ENCODE data around the gene HOXB3.

HOXB3 gene

DNA sequence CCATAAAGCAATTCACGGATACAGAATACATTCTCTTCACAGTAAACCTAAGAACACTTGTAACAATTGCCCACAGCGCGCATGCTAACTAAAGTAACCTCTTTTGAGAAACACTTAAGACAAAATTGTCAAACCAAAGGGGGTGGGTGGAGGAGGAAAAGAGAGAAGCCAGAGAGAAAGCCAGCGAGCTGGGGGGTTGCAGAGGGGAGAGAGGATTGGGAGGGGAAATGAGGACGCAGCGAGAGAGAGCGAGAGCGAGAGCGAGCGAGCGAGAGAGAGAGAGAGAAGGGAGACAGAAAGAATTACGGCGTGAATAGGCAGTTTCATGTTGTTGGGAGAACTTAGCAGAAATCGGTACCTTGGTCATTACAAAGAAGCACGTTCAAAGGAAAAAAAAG is 22.4 kb upstream of the HOXB3 start:
- no peak for DNase-seq (ENCODE audit: low spot score)

DNA sequence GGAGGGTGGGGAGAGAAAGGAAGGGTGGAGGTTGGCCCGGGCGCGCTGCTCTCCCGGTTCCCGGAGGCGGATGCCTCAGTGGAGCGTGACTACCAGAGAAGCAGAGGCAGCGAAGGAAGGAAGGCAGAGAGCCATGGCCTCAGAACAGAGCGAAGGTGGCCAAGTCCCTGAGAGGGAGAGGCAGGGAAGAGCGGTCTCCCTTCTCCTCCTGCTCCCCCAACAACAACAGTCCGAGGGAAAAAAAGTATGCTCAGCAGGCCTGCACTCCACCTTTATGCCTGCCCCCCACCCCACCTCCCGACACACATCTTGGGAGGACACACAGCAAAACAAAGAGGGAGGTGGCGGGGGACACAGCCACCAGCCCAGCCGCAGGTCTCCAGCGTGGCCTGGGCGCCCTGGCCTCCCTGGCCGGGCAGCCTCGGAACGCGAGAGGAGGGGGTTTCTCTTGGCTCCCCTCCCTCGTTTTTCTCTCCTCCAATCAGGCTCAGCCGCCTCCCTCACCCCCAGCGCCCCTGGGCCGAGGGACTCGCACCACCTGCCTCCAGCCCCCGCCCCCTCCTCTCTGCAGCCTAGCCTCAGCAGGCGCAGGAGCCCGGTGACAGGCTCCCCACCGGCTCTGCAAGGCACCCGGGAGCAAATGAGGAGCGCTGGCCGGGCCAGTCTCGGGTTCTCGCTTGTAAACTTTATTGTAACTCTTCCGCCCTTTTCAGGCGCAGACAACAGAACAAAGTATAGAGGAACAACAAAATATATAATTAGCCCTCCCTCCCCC is 21.8 kb upstream of the HOXB3 start:
- no peak for DNase-seq (ENCODE audit: low spot score)

DNA sequence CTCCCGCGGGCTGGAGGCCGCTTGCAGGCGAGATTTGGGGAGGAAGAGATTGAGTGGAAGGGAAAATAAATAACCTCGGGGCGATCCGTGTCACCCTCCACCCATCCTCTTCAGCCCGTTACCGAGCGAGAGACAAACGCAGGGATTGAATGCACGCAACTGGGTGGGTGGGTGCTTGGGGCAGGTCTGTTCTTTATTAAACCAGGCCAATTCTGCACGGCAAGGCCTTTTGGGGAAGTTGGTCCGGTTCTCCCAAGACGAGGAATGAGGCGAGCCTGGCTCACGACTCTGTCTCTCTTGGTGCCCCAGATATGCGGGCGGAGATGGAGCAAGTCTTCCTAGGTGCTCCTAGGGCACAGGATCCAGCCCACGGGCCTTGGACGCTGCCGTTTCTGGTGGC is 21.2 kb upstream of the HOXB3 start:
- DNase-seq (ENCODE audit: low spot score): no peak

DNA sequence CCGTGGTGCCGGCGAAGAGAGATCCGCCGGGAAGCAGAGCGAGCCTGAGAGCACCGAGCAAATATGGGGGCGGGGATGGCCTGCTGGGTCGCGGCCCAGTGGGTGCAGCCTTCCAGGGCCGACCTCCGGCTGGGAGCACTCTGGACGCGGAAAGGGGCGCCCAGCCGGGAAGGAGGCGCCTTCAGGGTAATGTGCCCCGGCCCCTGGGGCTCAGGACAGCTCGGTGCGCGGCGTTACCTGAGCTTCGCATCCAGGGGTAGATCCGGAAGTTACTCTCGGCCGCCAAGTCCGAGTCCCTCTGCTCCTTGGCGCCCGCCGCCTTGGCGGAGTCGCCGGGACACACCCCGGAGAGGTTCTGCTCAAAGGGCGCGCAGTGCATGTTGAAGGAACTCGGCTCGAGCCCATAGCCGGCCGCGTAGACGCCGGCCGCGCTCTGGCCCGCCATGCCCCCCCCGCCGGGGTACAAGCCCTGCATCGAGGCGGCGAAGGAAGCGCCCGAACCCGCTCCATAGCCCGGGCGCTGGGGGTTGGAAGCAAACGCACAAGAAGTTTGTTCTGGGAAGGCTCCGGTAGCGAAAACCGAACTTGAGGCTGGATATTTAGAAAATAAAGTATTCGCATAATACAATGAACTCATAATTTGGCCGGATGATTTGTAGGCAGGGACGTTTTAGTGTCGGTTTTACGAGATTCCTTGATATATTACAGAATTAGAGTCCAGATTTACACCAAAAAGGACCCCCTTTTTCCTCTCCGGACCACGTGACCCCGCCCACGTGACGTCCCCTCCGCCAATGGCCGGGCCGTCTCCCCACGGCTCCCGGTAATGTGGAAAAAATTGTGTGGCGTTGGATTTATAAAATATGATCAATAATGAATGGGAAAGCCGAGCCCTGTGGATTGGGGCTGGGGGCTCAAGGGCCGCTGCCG is 20.5 kb upstream of the HOXB3 start, which contains the start of gene HOXB7:
Gene HOXB7 (minus strand): TSS at position 736 of the 930 bp plus-strand sequence. CDS start 99 bp downstream, at position 637.
- peak; percentile 94 for DNase-seq (ENCODE audit: low spot score)

DNA sequence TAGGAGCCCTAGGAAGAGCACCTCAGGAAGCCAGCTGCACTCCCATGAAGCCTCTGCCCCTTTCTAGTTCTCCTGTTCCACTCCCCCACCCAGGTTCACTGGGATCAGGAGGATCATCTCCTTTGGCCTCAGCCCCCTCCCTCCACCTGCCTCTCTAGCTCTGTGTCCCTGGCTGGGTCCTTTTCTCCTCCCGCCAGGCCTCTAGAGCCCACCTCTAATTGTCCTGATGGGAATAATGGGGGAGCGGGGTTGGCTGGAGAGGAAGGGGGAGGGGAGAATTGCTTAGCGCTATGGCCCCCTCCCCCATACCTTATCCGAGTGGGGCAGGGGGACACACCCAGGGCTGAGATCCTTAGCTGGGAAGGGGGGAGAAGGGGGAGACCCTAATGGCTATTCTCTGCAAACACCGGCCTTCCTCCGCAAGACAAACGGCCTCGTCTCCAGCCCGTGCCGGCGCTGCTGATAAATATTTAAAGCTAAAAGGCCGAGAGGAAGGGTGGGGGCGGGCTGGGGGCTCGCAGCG is 19.8 kb upstream of the HOXB3 start:
- DNase-seq (ENCODE audit: low spot score): no peak

DNA sequence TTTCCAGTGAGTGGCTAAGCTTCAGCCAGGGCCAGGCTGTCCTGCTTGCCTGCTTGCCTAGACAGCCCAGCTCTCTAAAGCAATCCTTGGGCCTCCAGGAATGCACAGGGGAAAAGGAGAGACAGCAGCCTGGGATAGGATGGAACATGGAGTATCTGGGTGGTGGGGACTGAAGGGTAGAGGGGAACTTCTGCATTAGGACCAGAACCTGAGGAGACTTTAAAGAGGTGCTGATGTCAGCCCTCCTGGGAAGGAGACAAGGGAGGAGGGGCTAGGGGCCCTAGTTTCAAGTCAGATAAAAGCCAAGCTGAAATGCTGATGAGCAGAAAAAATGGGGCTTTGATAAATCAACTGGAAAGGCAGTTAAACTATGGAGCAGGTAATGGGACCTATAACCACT is 19.0 kb upstream of the HOXB3 start:
- no peak for DNase-seq (ENCODE audit: low spot score)

DNA sequence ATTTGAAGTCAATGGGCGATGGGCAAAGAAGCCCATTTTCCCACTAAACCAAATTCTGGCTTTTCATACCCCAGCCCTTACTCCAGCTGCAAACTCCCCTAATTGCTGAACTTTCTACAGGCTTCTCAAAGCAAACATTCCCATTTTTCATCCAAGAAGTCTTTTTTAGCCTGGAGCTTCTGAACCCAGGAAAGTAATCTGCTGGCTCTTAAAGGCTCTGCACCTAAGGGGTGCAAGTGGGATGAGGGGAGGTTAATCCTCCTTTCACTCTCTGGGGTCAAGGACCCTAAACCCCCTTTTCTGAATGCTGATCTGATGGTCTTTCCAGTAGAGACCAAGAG is 18.4 kb upstream of the HOXB3 start:
- DNase-seq (ENCODE audit: low spot score): no peak

DNA sequence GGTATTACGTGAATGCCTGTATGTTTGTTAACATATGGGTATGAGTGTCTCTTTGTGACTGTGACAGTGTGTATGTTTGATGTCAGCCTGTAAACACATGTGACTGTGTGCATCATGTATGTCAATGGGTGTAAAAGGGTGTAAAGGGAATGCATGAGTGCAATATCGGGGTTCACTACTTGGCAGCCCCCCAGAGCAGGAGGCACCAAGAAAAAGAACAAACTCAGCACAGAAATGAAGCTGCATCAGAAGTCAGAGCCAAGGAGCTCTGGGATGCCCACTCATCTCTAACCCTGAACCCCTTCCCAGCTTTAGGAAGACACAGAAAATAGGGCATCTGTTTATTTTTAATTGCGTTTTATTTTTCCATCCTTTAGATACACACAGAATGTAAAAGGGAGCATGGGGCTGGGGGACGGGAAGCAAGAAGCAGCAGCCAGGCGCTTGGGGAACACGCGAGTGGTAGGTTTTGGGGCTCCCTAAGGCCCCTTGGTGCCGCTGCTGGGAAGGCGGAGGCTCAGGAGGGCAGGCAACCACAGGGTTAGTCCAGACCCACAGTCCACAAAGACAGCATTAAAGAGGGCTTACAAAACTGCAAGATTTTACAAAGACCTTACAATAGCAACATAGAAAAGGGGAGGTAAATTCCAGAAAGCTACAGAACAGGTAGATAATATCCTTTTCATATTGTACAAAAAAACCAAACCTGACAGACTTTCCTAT is 17.0 kb upstream of the HOXB3 start:
- no peak for DNase-seq (ENCODE audit: low spot score)

DNA sequence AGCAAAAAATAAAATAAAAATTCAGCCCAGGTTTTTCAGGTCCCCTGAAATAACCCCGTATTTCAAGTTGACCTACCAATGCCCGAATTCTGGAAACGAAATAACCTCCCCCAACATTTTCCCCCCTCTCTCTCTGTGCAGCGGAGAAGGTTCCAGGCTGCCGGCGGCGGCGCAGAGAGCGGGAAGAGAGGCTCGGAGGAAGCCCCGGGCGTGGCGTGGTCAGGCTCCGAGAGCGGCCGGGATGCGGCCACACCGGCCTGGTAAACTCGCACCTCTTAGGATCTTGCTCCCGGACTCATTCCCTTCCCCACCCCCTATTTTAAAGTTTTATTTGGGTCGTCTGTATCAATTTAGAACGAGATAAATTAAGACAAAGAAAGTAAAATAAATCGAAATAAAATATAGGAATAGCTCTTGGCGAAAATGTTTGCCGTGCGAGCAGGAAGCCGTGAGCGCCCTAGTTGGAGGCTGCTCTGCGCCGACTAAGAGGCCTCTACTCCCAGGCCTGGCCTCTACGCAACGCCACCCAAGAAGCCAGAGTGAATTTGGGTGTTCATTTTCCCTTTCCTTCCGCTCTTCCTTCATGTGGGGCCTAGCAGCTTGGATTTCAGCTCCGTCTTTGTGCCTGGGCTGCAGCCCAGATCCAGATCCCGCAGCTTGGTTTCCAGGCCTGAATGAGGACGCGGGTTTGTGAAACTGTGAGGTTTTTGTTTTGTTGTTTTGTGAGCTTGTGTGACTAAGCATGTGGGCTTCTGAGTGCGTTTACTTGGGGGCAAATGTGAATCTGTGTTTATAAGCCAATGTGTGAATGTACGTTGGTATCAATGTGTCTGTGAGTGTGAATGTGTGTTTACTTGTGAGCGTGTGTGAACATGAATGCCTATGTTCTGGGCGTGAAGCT is 16.2 kb upstream of the HOXB3 start:
- no peak for DNase-seq (ENCODE audit: low spot score)

DNA sequence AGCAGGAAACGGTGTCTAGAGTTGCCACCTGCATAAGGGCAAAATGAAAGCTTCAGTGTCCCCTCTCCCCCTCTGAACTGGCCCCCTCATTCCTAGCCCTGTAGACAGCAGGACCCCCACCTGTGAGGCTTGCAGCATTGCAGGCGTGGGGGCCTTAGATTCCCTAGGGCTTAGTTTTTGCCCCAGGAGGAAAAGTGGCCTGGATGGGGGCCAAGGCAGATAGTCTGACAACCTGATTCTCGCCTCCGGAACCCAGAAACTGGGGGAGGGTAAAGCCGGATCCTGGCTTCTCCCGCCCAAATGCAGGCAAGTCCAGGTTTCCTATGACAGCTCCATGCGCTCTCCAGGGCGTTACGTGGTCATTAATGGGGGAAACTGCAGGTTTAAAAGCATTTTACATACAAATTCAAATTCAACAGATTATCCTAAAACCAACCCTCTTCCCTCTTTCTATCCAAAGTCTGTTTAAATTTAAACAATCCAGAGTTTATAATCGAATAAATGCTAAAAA is 15.4 kb upstream of the HOXB3 start:
- DNase-seq (ENCODE audit: low spot score): no peak

DNA sequence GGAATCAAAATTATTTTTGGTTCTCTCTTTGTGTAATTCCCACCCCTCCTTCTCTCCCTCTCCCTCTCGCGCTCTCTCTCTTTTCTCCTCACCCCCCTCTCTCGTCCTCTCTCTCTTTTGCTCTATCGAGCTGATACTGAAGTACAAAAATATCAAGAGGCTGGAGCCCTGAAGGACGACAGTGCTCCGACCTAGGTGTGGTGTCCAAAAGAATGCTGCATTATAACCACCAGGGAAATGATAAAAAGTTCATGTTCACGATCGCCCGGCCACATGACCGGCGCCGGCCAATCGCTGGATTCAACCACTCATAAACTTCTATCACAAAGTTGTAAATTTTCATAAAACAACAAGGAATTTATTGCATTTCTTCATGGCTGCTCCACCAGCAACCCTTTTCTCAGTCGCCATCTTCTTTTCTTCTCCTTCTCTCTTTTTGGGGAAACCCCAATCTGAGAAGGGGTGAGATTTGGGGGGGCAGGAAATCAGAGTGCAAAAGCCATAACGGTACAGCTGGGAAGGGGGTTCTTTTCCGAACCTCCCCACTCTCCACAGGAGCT is 14.8 kb upstream of the HOXB3 start, which contains the start of gene HOXB6:
Gene HOXB6 (minus strand): TSS at position 217 of the 560 bp plus-strand sequence. CDS start 6,836 bp downstream, outside the sequence.
- DNase-seq (ENCODE audit: low spot score): no peak

DNA sequence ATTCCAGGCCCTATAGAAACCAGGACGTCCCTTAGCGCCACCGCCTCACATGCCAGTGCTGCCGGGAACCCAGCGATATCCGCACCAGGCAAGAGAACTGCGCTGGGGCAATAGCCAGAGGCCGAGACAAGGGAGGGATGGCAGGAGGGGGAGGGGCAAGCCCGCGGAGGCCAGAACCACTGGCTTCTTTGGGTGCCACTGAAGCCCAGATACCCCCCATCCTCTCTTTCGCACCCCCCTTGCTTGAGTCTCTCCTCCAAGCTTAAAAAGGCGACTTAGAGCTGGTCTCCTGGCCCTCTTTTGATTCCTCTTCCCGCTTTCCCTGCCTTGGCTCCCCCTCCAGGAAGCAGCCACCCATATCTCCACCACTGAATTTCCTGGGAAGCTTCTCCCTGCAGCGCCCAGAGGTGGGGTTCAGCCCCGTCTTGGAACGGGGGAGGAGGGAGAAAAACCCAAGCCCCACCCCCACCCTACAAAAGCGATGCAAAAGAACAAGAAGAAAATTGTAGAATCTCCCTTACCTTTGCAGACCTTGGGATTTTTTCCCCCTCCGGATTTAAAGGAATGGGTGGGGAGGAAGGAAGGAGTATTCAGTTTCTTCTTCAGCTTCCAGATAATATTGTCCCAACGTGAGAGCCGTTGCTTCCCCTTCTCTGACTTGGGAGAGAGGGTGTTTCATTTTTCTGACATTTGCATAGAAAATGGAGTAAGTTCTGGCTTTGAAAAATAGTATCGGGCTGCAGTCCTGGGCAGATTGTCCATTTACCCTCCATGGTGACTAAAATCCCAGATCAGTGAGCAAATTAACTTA is 14.1 kb upstream of the HOXB3 start:
- DNase-seq (ENCODE audit: low spot score): no peak

DNA sequence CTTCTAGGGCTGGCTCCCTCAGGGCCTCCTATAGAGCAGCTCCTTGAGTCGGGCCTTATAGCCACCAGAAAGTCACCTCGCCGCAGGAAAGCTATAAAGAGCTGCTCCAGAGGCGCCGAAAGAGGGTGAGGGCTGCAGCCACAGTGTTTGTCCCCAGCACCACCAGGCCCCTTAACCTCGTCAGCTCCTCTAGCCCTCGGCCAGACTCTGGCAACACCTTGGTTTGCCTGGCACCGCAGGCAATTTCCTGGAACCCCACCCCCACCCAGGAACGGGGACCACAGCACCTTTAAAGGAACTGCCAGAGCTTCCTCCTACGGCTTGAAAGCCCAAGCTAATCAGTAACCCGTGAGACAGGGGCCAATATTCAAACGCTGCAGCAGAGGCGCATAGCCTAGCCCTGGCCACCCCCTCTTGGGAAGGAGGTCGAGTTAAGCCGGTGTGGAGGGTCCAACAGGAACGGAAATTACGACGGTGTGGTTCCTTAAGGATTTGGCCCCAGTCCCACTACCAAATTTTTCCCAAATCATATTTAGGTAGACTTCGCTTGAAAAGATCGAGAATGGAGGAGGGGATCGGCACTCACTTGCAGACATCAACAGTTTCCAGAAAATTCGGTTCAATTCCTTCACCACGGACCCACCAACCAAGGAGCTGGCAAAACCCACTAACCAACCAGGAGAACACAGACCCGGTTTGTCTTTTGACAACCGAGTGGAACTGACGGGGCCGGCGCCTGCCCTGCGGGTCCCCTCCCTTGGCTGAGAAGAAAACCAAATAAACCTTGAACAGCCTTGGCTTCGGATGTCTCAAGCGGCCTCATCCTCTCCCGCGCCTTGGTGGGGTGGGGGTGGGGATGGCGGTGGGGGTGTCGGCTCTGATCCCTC is 11.7 kb upstream of the HOXB3 start:
- no peak for DNase-seq (ENCODE audit: low spot score)

DNA sequence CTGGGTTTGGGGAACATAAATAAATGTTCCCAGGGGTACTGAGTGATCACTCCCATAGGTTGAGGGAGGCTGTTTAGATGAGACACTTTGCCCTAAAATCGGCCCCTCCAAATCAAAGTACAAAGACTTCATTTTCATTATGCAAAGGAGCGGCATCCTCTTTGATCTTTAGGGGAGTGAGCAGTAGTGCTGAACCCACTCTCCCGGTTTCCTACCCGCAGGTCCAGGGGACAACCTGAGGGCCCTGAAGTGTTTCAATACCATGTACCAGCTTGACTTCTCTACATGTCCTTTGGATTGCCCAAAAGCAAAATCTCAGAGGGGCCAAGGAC is 11.1 kb upstream of the HOXB3 start:
- DNase-seq (ENCODE audit: low spot score): no peak

DNA sequence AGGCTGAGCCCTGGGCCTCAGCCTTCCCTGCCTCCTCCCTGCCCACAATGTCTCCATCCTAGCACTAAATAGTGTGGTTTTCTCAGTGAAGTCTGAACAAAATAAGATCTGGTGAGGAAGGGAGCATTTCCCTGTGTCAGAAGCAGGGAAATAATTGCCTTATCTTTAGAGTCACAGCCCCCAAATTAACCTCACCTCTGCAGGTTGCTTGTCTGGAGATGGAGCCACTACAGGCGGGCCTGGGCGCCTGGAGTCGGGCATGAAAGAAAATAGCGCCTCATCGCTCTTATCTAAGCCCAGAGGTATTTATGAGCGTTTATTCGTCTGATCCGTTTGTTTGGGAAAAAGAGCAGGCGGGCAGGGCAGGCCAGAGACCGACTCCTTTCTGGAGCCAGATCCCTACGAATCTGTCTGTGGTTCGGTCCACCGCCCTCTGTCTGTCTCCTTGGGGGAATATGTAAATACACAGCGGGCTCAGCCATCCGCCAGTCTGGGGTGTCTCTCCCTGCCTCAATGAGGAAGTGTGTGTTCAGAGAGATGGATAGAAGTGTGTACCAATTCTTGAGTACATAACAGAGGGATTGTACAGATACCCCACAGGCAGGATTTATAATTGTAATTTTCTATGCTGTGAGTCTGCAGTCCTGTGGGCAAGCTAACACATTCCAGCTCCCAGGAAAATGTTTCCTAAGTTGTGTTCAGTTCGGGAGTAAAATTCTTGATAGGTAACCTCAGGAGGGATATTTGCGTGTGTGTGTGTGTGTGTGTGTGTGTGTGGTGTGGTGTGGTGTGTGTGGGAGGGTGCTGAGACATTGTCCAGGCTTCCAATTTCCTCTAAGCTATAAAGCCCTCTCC is 10.4 kb upstream of the HOXB3 start:
- no peak for DNase-seq (ENCODE audit: low spot score)

DNA sequence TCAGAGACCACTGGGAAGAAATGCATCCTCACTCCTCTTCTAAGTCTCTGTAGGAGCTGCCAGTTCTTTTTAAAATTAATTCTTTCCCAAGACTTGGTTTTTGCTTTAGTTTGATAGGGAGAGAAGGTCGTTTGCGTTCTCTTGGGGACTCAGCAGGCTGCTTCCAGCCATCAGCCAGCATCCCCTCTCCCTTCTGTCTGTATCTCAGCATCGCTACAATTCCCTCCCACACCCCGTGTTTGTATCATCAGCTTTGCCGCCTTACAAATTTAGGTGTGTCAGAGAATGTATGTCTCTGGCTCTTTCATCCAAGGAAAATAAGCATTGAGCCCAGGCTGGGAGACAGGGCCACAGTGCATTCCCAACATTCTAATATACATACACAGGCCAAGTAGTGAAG is 9.3 kb upstream of the HOXB3 start:
- no peak for DNase-seq (ENCODE audit: low spot score)

DNA sequence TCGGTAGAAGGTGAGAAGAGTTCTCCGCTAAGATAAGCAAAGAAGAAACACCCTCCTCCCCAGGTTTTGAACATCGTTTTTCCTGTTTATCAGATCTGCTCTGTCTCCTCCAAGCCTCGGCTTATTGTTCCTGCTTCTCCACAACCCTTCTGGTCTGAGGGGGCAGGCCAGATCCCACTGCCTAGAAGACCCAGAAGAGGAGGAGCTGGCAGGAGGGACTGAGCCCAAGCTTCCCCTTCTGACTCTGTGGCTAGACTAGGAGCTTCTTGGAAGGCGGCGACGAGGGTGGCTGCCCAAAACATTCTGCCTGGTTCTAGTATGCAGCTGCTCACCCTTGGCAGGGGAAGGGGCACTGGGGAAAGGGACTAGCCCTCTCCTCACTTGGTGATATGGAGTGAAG is 8.7 kb upstream of the HOXB3 start:
- no peak for DNase-seq (ENCODE audit: low spot score)
